Hepatocyte (in vitro differentiated cells): ENCODE results near the gene UBL4A. TPM values are rescaled to one million over a fixed set of nuclear protein-coding genes. Genes with fewer than 3 reads are reported as not detected.

ENCODE experiments used
- DNase-seq: peaks from one replicate; pipeline ENCODE4 v3.0.0-alpha.2; 2016; ENCODE audit warnings: low spot score
- H2AFZ ChIP-seq: fragments of 200-600 bp; sonication (generic); 2 replicates; pipeline ENCODE4 v1.6.0; 2016; ENCODE audit warnings: antibody characterized with exemption, mild to moderate bottlenecking
- H3K27ac ChIP-seq: fragments of 200-600 bp; sonication (generic); 2 replicates; pipeline ENCODE4 v1.5.1; 2016; ENCODE audit warnings: mild to moderate bottlenecking
- H3K27me3 ChIP-seq: fragments of 200-600 bp; sonication (generic); 2 replicates; pipeline ENCODE4 v1.6.1; 2016
- H3K36me3 ChIP-seq: fragments of 200-600 bp; sonication (generic); replicated peaks from 2 replicates; pipeline ENCODE4 v1.5.1; 2016; ENCODE audit warnings: low read depth; ENCODE audit not compliant: insufficient read depth
- H3K4me1 ChIP-seq: fragments of 200-600 bp; sonication (generic); 2 replicates; pipeline ENCODE4 v1.5.1; 2016; ENCODE audit warnings: mild to moderate bottlenecking, moderate library complexity; ENCODE audit not compliant: insufficient read depth
- H3K4me2 ChIP-seq: fragments of 200-600 bp; sonication (generic); 2 replicates; pipeline ENCODE4 v1.6.0; 2016
- H3K4me3 ChIP-seq: fragments of 200-600 bp; sonication (generic); 2 replicates; pipeline ENCODE4 v1.5.1; 2016; ENCODE audit warnings: mild to moderate bottlenecking
- H3K79me2 ChIP-seq: fragments of 200-600 bp; sonication (generic); 2 replicates; pipeline ENCODE4 v1.6.0; 2017; ENCODE audit warnings: mild to moderate bottlenecking
- H3K9me2 ChIP-seq: fragments of 200-600 bp; sonication (generic); replicated peaks from 2 replicates; pipeline ENCODE4 v1.6.0; 2017; ENCODE audit warnings: mild to moderate bottlenecking; ENCODE audit not compliant: insufficient read depth
- H3K9me3 ChIP-seq: fragments of 200-600 bp; sonication (generic); 2 replicates; pipeline ENCODE4 v1.5.1; 2016; ENCODE audit warnings: low read depth, mild to moderate bottlenecking
- H4K20me1 ChIP-seq: fragments of 200-600 bp; sonication (generic); 2 replicates; pipeline ENCODE4 v1.6.0; 2016; ENCODE audit warnings: mild to moderate bottlenecking; ENCODE audit not compliant: insufficient read depth, poor library complexity, severe bottlenecking
- CTCF ChIP-seq: fragments of 200-600 bp; sonication (generic); IDR thresholded peaks from 2 replicates; pipeline ENCODE4 v1.5.1; 2016; ENCODE audit warnings: antibody characterized with exemption, mild to moderate bottlenecking; ENCODE audit not compliant: poor library complexity
- EZH2 ChIP-seq: fragments of 200-600 bp; sonication (generic); IDR thresholded peaks from 2 replicates; pipeline ENCODE4 v1.6.1; 2016; ENCODE audit warnings: antibody characterized with exemption, mild to moderate bottlenecking, borderline replicate concordance
- EZH2phosphoT487 ChIP-seq: fragments of 200-600 bp; sonication (generic); IDR thresholded peaks from one replicate; pipeline ENCODE4 v1.6.1; 2018; ENCODE audit warnings: antibody characterized with exemption, mild to moderate bottlenecking, low read depth, moderate library complexity; ENCODE audit not compliant: unreplicated experiment, severe bottlenecking
- WGBS: methylation state at CpG from one replicate; pipeline ENCODE4 v1.1.6; 2016; ENCODE audit warnings: low lambda C conversion rate; ENCODE audit errors: missing lambda C conversion rate; 5-methylcytosine and 5-hydroxymethylcytosine counted together
- polyA plus RNA-seq: library from polyadenylated mRNA; unstranded; fragments of >200 nt; fragmentation: Nextera tagmentation; extraction: Ambion mirVana; gene quantifications from 2 replicates; pipeline ENCODE4 v1.2.1, GENCODE V29; 2016
- total RNA-seq: library from RNA; depleted of rRNA; stranded (reverse); fragments of >200 nt; gene quantifications from 2 replicates; pipeline ENCODE4 v1.2.3, GENCODE V29; 2014

UBL4A gene
- total and polyA plus RNA-seq, 2 experiments from 2014 or later = 25.0 to 34.0 TPM

DNA sequence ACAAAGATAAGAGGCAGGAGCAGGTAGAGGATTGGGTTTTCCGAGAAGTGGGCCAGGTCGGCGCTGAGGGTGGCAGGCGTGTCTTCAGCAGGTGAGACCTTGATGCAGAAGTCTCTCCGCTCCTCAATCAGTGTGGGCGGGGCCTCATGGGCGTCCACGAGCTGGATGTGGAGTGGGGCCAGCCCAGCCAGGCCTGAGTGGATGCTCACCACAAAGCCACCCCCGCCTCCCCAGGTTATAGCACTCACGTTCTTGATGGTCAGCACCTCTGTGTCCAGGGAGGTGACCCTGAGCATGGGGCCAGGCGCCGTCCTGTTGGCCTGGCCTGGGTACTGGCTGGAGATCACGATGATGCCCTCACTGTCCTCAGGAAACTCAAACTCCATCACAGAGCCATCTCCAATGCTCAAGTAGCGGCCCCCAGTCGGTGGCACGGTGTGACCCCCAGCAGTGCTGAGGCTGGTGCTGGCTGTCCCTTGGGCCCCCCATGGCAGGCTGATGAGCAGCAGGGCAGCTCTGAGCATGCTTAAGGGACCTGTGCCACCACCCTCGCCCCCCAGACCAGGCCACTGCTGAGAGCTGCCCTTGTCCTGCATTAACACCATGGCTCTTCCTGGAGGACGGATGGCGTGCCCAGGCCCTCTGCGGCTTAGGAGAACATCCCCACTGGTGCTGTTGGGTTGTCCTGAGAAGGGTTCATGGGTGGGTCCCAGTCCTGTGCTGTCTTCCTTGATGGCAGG is 2.1 kb upstream of the UBL4A start:
- DNase-seq = no peak
- Histone ChIP-seq H3K36me3 (no peaks in the 10 kb centered on the region), H3K79me2 (peaks cover 5% of the 10 kb centered on the region), H3K27ac (no peak overlapping the region), H2AFZ (no peak overlapping the region), H3K4me2 (peak overlapping the region; percentile 81), H4K20me1 (no peaks in the 10 kb centered on the region), H3K4me1 (peaks cover 2% of the 10 kb centered on the region), H3K9me2 (no peaks in the 10 kb centered on the region), H3K4me3 (no peak overlapping the region), H3K9me3 (no peaks in the 10 kb centered on the region), H3K27me3 (no peaks in the 10 kb centered on the region)
- 84% methylated on average over 20 of the region's 20 CpGs for WGBS
- TF ChIP-seq EZH2 (no peak), CTCF (no peak), EZH2phosphoT487 (no peak)

DNA sequence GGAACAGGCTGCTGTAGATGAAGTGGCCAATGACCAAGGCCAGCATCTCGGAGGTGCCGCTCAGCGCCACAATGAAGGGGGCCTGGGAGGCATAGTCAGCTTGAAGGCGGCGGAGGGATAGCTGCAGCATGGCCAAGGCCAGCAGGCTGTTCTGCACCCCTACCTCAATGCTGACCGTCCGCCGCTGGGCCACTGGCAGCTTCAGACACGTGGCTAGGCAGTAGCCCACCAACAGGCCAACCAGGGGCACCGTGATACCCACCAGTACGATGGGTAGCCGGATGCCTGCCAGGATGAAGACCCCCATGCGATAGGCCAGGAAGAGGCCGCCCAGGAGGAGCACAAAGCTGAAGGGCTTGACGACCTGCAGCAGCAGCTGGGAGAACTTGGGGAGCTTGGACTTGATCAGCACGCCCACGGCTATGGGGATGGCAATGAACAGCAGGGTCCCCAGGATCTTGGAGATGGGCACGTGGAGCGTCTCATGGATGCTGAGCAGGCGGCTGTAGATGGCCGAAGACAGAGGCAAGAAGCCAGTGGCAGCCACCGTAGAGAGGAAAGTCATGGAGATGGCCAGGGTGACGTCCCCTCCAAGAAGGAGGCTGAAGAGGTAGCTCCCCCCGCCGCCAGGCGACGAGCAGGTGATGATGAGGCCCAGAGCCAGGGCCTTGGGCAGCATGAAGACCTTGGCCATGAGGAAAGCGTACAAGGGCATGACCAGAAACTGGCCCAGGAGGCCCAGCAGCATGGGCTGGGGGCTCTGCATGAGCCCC is 1.3 kb upstream of the UBL4A start:
- H3K27ac ChIP-seq = no peak overlapping the region

GRCh38 chrX:154486052-154486395 is 391 bp downstream of the UBL4A start:
- H3K79me2 ChIP-seq = peaks cover 5% of the 10 kb centered on the region
- H2AFZ ChIP-seq = no peak overlapping the region
- peak overlapping the region; percentile 81 for H3K27ac ChIP-seq
- peak overlapping the region; percentile 80 for H3K4me2 ChIP-seq
- TF ChIP-seq CTCF (no peak), EZH2 (no peak), EZH2phosphoT487 (no peak)
- no peaks in the 10 kb centered on the region for H3K9me2 ChIP-seq
- peak overlapping the region; percentile 42 for H3K4me3 ChIP-seq
- peak; percentile 33 for DNase-seq
- no peaks in the 10 kb centered on the region for H3K36me3 ChIP-seq
- H3K4me1 ChIP-seq = peaks cover 2% of the 10 kb centered on the region
- no peaks in the 10 kb centered on the region for H3K9me3 ChIP-seq
- 53% methylated on average over 12 of the region's 35 CpGs for WGBS
- no peaks in the 10 kb centered on the region for H3K27me3 ChIP-seq
- H4K20me1 ChIP-seq = no peaks in the 10 kb centered on the region

More for the DNA sequence above, 1.3 kb upstream of the UBL4A start:
- Histone ChIP-seq H2AFZ (no peak overlapping the region), H4K20me1 (no peaks in the 10 kb centered on the region), H3K4me1 (peaks cover 2% of the 10 kb centered on the region), H3K9me2 (no peaks in the 10 kb centered on the region), H3K4me2 (peak overlapping the region; percentile 76), H3K9me3 (no peaks in the 10 kb centered on the region), H3K27me3 (no peaks in the 10 kb centered on the region), H3K79me2 (peaks cover 5% of the 10 kb centered on the region), H3K36me3 (no peaks in the 10 kb centered on the region), H3K4me3 (no peak overlapping the region)
- 90% methylated on average over 28 of the region's 28 CpGs for WGBS
- DNase-seq = no peak
- no peak for TF ChIP-seq EZH2phosphoT487
- no peak for TF ChIP-seq EZH2
- TF ChIP-seq CTCF = no peak
